Cardiac septum (tissue), 1 donor: ENCODE data around the gene COLQ. TPM values are rescaled to one million over a fixed set of nuclear protein-coding genes. Genes with fewer than 3 reads are reported as not detected.
"Not testable (repeated sequence)": the region's sequence is repeated elsewhere in the genome, so short reads cannot be mapped to it uniquely, and the experiment has no call there.

Source experiments
- DNase-seq: peaks from one replicate; pipeline ENCODE4 v3.0.0-alpha.2; 2020; ENCODE audit warnings: low spot score
- intact Hi-C: fragments of 100-400 bp; cut with DNase I; formaldehyde crosslinking; loops from one replicate; pipeline ENCODE4 v1.14.0; 2022
- total RNA-seq: library from RNA; stranded (reverse); fragmentation: NEBNext Ultra II Directional; extraction: Animal tissue kit (Norgen Biotek cat#: 25700); gene quantifications from one replicate; pipeline ENCODE4 v1.2.1, GENCODE V29; 2021
- donor health status: DM: no; HTN: no; CAD: no.

The COLQ gene
- total RNA-seq, 1 donor from 2014 or later = 41.7 TPM

GRCh38 chr3:15497964-15498363 lies 23.5 kb downstream of the COLQ start:
- intact Hi-C loops = loop anchor here (2.0 kb wide), 2 partner anchors 19 to 55 kb away; no protein-coding TSS in a partner anchor
- DNase-seq = no peak

- DNase-seq = no peak
- intact Hi-C loops = loop anchor here (2.0 kb wide), 2 partner anchors 18 to 56 kb away; no protein-coding TSS in a partner anchor
Measured at GRCh38 chr3:15496341-15496664, 25.2 kb downstream of the COLQ start.

GRCh38 chr3:15495461-15496340 lies 25.8 kb downstream of the COLQ start:
- intact Hi-C loops = loop anchor here (2.0 kb wide), 2 partner anchors 17 to 57 kb away; no protein-coding TSS in a partner anchor
- DNase-seq = no peak

- intact Hi-C loops = no loop called here
- DNase-seq = no peak
Measured at GRCh38 chr3:15493436-15493835, 28.1 kb downstream of the COLQ start.

GRCh38 chr3:15492847-15493360 lies 28.6 kb downstream of the COLQ start:
- intact Hi-C loops = no loop called here
- DNase-seq = no peak

GRCh38 chr3:15491143-15491542 lies 30.4 kb downstream of the COLQ start:
- intact Hi-C loops = no loop called here
- no peak for DNase-seq

GRCh38 chr3:15490158-15490557 lies 31.3 kb downstream of the COLQ start:
- DNase-seq = no peak
- intact Hi-C loops = no loop called here

- intact Hi-C loops = no loop called here
- no peak for DNase-seq
Measured at GRCh38 chr3:15488002-15488401, 33.5 kb downstream of the COLQ start.

- intact Hi-C loops = no loop called here
- DNase-seq = no peak
Measured at GRCh38 chr3:15486979-15487378, 34.5 kb downstream of the COLQ start.

GRCh38 chr3:15486020-15486419 lies 35.5 kb downstream of the COLQ start:
- intact Hi-C loops = no loop called here
- no peak for DNase-seq

- intact Hi-C loops, DNase-seq: not testable (repeated sequence)
Measured at GRCh38 chr3:15484551-15484950, 37.0 kb downstream of the COLQ start.

- no peak for DNase-seq
- intact Hi-C loops = loop anchor here (2.0 kb wide), 1 partner anchor 17 kb away; no protein-coding TSS in a partner anchor
Measured at GRCh38 chr3:15479400-15480224, 41.9 kb downstream of the COLQ start.

GRCh38 chr3:15478640-15478979 lies 42.9 kb downstream of the COLQ start:
- intact Hi-C loops = loop anchor here (2.0 kb wide), 1 partner anchor 18 kb away; no protein-coding TSS in a partner anchor
- no peak for DNase-seq

GRCh38 chr3:15477951-15478639 lies 43.4 kb downstream of the COLQ start:
- DNase-seq = no peak
- intact Hi-C loops = loop anchor here (2.0 kb wide), 1 partner anchor 19 kb away; no protein-coding TSS in a partner anchor

- intact Hi-C loops = no loop called here
- no peak for DNase-seq
Measured at GRCh38 chr3:15476378-15476777, 45.1 kb downstream of the COLQ start.

- no peak for DNase-seq
- intact Hi-C loops = no loop called here
Measured at GRCh38 chr3:15475161-15475560, 46.3 kb downstream of the COLQ start.

- intact Hi-C loops = no loop called here
- DNase-seq = no peak
Measured at GRCh38 chr3:15471861-15472260, 49.6 kb downstream of the COLQ start.

GRCh38 chr3:15470849-15471248 lies 50.7 kb downstream of the COLQ start:
- intact Hi-C loops = no loop called here
- DNase-seq = no peak

- intact Hi-C loops = no loop called here
- DNase-seq = no peak
Measured at GRCh38 chr3:15470261-15470660, 51.2 kb downstream of the COLQ start.
